D341Med (cell line): ENCODE measurements around the gene ARSH.
"Not testable (repeated sequence)": the region's sequence is repeated elsewhere in the genome, so short reads cannot be mapped to it uniquely, and the experiment has no call there.

Experiments
- DNase-seq: peaks from one replicate; pipeline ENCODE4 v3.0.0; 2012; ENCODE audit warnings: low spot score

ARSH gene

GRCh38 chrX:3044196-3044595 lies 37.9 kb downstream of the ARSH start:
- no peak for DNase-seq

- no peak for DNase-seq
Measured at GRCh38 chrX:3044671-3045070, 38.3 kb downstream of the ARSH start.

- DNase-seq: no peak
Measured at GRCh38 chrX:3046253-3047240, 40.2 kb downstream of the ARSH start.

- not testable (repeated sequence) for DNase-seq
Measured at GRCh38 chrX:3050523-3051175, 44.3 kb downstream of the ARSH start.

GRCh38 chrX:3052860-3053259 lies 46.5 kb downstream of the ARSH start:
- no peak for DNase-seq

- peak; percentile 84 for DNase-seq
Measured at GRCh38 chrX:3066555-3066954, 60.2 kb downstream of the ARSH start.

GRCh38 chrX:3075959-3076358 lies 69.6 kb downstream of the ARSH start:
- DNase-seq: no peak

GRCh38 chrX:3076416-3076991 lies 70.2 kb downstream of the ARSH start:
- no peak for DNase-seq
